Pancreas (tissue), 10 donors: Measurements from ENCODE around the gene SLC27A4. TPM values are rescaled to one million over a fixed set of nuclear protein-coding genes. Genes with fewer than 3 reads are reported as not detected.

ENCODE experiments used
- ATAC-seq, 4 donors: fragments of 200-7000 bp; cut with Tn5 transposase; one replicate each; pipeline versions ENCODE4 v1.8.0 to v1.9.1; 2020; ENCODE audit warnings: mild to moderate bottlenecking in 4 of 4, moderate library complexity in 4 of 4
- DNase-seq, 6 donors: peaks; one replicate each; pipeline ENCODE4 v3.0.0-alpha.2; 2020
- FAIRE-seq: peaks from 2 replicates; lab custom pipeline; 2012; peaks lifted over from hg19 to GRCh38; lab: Jason Lieb, UNC
- H3K27ac ChIP-seq, 4 donors: fragments of 200-600 bp; sonication (generic); 1 replicate in 3 of 4; 2 replicates in 1 of 4; pipeline versions ENCODE4 v1.5.0 to v1.8.0; 2020
- H3K27me3 ChIP-seq, 4 donors: fragments of 200-600 bp; one replicate each; pipeline ENCODE4 v1.8.0; 2021
- H3K36me3 ChIP-seq, 3 donors: fragments of 200-600 bp; sonication (generic) in 1 of 3; one replicate each; pipeline versions ENCODE4 v1.5.0 to v1.8.0; 2020 to 2021
- H3K4me1 ChIP-seq, 3 donors: fragments of 200-600 bp; one replicate each; pipeline ENCODE4 v1.8.0; 2021
- H3K4me3 ChIP-seq, 4 donors: fragments of 200-600 bp; sonication (generic) in 2 of 4; one replicate each; pipeline versions ENCODE4 v1.5.0 to v1.8.0; 2020 to 2021
- H3K9me3 ChIP-seq, 4 donors: fragments of 200-600 bp; one replicate each; pipeline ENCODE4 v1.8.0; 2021
- WGBS, 2 donors: extraction: QIAGEN DNeasy Blood & Tissue Kit; methylation state at CpG; one replicate each; pipeline ENCODE4 v1.1.7; 2013; 5-methylcytosine and 5-hydroxymethylcytosine counted together
- intact Hi-C, 3 donors: fragments of 100-400 bp; cut with DNase I; formaldehyde crosslinking; loops; one replicate each; pipeline versions ENCODE4 v1.11.1 to v1.14.2; 2022
- polyA plus RNA-seq, 2 donors: library from polyadenylated mRNA; stranded (reverse); fragments of 200-250 nt; gene quantifications; one replicate each; pipeline ENCODE4 v1.2.3, GENCODE V29; 2013
- total RNA-seq, 6 donors: library from RNA; stranded (reverse); fragmentation: NEBNext Ultra II Directional in 4 of 6; extraction: Animal tissue kit (Norgen Biotek cat#: 25700) in 4 of 6; gene quantifications; one replicate each; pipeline versions ENCODE4 v1.2.1 to v1.2.4, GENCODE V29; 2021 to 2023
- TF ChIP-seq, protein P1 (sequence below), 4 donors: fragments of 200-600 bp; sonication (generic) in 3 of 4; IDR thresholded peaks; one replicate each; pipeline versions ENCODE4 v1.5.0 to v1.8.0; 2021; ENCODE audit warnings: antibody characterized with exemption in 4 of 4
- donor health status: healthy with polysubstance abuse.
- donor health status: DM: no; HTN: no; CAD: no; lungs with moderate emphysema.
- donor health status: DM: no; HTN: no; CAD: no.
- donor health status: control.
- donor health status: control.
- donor health status: Bipolar disorder and iron deficiency.
- donor health status: DM: yes; HTN: yes; CAD: no.
- donor health status: DM: no; HTN: no; CAD: no.
- donor health status: DM: no; HTN: no; CAD: no.
- donor health status: DM: yes; HTN: yes; CAD: no.

Gene SLC27A4
- total and polyA plus RNA-seq, 8 donors, result 9.6 to 32.9 (median 13.2) TPM

DNA sequence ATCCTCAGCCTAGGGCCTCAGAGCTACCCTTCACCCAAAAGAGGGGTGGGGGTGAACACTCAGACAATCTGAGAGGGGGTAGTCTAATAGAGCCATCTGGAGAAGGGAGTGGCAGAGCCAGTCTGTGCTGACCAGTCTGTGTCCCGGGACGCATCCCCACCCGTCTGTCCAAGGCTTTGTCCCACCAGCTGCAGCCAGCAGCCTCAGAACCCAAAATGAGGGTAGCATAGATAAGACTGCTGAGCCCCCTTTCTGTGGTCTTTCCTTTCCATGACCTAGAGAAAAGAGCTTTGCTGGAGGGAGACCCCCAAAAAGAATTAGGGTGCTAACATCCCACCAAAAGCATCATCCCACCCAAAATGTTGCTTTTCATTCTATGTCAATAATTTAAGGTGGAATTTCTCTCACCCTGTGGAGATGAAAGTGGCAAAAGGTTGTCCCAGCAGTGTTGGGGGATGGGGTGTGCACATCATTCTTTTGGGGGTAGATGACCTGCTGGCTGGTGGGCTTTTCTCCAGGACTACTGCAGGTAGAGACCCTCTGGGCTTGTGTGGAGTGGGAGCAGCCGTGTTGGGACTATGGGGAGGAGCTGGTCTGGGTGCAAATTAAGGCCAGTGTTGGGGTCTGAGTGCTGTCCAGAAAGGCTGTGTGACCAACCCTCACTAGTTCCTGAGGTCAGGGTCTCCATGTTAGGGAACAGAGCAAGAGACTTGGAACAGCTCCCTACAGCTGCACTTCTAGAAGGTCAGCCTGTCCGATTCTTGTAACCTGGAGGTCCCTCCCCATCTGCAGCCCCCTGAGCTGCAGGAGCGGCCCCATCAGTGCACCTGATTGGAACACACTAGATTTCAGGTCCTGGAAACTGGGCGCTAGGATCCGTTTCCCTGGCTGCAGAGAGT is 50.7 kb downstream of the SLC27A4 start:
- Histone ChIP-seq H3K27ac (no peak overlapping the region), H3K4me1 (no peaks in the 10 kb centered on the region), H3K36me3 (peaks cover 0 to 36% (median 15%) of the 10 kb centered on the region in 3 donors), H3K27me3 (no peaks in the 10 kb centered on the region), H3K9me3 (no peaks in the 10 kb centered on the region), H3K4me3 (no peak overlapping the region)
- intact Hi-C loops, result no loop called here
- FAIRE-seq, result no peak
- TF ChIP-seq, protein P1, sequence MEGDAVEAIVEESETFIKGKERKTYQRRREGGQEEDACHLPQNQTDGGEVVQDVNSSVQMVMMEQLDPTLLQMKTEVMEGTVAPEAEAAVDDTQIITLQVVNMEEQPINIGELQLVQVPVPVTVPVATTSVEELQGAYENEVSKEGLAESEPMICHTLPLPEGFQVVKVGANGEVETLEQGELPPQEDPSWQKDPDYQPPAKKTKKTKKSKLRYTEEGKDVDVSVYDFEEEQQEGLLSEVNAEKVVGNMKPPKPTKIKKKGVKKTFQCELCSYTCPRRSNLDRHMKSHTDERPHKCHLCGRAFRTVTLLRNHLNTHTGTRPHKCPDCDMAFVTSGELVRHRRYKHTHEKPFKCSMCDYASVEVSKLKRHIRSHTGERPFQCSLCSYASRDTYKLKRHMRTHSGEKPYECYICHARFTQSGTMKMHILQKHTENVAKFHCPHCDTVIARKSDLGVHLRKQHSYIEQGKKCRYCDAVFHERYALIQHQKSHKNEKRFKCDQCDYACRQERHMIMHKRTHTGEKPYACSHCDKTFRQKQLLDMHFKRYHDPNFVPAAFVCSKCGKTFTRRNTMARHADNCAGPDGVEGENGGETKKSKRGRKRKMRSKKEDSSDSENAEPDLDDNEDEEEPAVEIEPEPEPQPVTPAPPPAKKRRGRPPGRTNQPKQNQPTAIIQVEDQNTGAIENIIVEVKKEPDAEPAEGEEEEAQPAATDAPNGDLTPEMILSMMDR (IDR thresholded peaks at IDR 0.05), result no peak
- WGBS, 2 donors, result 93 to 95% methylated on average over 8 of the region's 8 CpGs
- no peak for DNase-seq
- ATAC-seq, result no peak

DNA sequence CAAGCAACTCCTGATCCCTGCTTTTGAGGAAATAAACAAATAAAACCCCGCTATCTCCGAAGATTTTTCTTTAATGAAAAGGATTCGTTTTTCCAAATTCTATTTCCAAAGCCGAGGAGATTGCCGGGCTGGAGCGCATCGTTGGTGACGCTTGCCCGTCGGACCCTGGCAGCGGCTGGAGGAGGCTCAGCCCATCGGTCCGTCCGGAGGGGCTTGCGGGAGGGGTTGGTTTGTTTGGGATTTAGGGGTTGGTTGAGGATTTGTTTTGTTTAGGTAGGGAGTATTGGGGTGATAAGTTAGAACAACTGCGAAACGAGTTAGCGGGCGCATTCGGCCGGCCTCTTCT is 51.6 kb downstream of the SLC27A4 start:
- TF ChIP-seq, protein P1 (IDR thresholded peaks at IDR 0.05), result no peak
- no peaks in the 10 kb centered on the region for H3K9me3 ChIP-seq
- H3K4me1 ChIP-seq, result no peaks in the 10 kb centered on the region
- FAIRE-seq (no peak), ATAC-seq (no peak), DNase-seq (no peak)
- H3K36me3 ChIP-seq, result peaks cover 0 to 36% (median 15%) of the 10 kb centered on the region in 3 donors
- no peak overlapping the region for H3K27ac ChIP-seq
- WGBS, 2 donors, result 92 to 95% methylated on average over 21 of the region's 21 CpGs
- intact Hi-C loops, result no loop called here
- H3K4me3 ChIP-seq, result no peak overlapping the region
- no peaks in the 10 kb centered on the region for H3K27me3 ChIP-seq

DNA sequence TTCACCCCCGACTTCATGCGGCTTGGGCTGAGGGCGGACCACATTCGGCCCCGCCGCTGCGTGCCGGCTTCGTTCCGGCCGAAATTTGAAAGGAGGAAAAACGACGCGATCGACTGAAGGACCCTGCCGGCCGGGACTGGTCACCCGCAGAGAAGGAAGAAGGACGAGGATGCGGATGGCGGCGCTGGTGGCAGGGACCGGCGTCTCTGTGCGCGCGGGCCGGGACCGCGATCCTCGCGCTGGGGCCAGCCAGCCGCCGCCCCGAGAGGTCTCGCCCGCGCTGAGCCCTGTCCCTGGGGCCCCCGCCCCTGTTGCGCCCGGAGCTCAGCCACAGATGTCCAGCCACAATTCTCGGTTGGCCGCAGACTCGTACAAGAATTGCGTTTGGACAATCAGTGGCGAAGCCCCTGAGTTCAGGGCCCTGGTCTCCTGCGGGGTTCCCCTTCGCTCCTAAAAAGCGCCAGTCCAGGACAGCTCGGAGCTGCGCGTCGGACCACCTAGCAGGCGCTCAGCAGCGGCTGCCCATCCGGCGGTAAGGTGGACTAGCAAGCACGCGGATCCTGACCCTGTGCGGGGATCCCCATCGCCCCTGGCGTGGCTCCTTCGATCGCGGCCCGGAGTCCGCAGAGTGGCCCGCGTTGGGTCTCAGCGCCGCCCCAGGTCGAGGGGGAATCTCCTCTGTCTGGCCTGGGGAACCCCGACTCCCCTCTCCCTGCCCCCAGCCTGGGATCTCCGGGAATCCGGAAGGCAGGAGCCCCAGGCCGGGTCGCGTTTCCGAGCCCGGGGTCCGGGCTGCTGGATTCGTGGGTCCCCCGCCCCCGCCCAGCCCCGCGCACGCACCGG is 52.2 kb downstream of the SLC27A4 start:
- H3K36me3 ChIP-seq, result peaks cover 0 to 30% (median 13%) of the 10 kb centered on the region in 3 donors
- H3K4me3 ChIP-seq, result no peak overlapping the region
- 89 to 90% methylated on average over 85 to 88 of the region's 88 CpGs for WGBS, 2 donors
- intact Hi-C loops, result no loop called here
- FAIRE-seq, result no peak
- TF ChIP-seq, protein P1 (IDR thresholded peaks at IDR 0.05), result no peak
- peak in 1 of 6 donors; percentile 62 for DNase-seq
- no peak overlapping the region for H3K27ac ChIP-seq
- H3K9me3 ChIP-seq, result no peaks in the 10 kb centered on the region
- no peaks in the 10 kb centered on the region for H3K27me3 ChIP-seq
- ATAC-seq, result no peak
- no peaks in the 10 kb centered on the region for H3K4me1 ChIP-seq

DNA sequence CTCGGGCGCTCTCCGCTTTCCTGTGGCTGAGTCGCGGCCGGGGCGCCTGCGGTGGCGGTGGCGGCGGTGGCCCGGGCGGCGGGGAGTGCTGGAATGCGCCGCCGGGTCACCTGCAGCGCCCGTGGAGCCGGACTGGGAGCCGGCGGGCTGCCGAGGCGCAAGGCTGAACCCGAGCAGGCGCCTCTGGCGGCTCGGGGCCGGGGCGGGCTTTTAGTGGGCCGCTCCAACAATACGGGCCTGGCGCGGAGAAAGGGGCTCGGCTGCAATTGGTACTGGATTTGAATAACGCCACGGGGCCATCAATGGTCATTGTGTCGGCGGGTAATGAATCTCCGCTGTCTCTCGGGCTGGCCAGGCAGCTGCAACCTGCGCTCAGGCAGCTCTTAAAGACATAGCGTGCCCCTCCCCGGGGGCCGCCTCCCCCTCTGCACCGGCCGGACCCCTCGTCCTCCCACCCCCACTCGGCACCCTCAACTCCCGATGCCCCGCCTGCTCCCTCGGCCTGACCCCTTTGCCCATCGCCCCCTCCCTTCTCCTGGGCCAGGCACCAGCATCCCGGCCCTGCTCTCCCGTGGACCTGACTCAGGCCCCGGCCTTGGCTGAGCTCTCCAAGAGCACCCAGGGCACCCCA is 52.9 kb downstream of the SLC27A4 start:
- no peak for ATAC-seq
- TF ChIP-seq, protein P1 (IDR thresholded peaks at IDR 0.05), result no peak
- H3K9me3 ChIP-seq, result no peaks in the 10 kb centered on the region
- 83 to 88% methylated on average over 51 to 56 of the region's 56 CpGs for WGBS, 2 donors
- no peak overlapping the region for H3K27ac ChIP-seq
- FAIRE-seq, result no peak
- H3K27me3 ChIP-seq, result no peaks in the 10 kb centered on the region
- no peaks in the 10 kb centered on the region for H3K4me1 ChIP-seq
- DNase-seq, result peak in 1 of 6 donors; percentile 66
- peaks cover 0 to 23% (median 9%) of the 10 kb centered on the region in 3 donors for H3K36me3 ChIP-seq
- intact Hi-C loops, result no loop called here
- H3K4me3 ChIP-seq, result no peak overlapping the region
